Osteoblast (primary cell): Measurements from ENCODE around the gene SSRP1. TPM values are rescaled to one million over a fixed set of nuclear protein-coding genes. Genes with fewer than 3 reads are reported as not detected.

Experiments used
- DNase-seq: peaks from one replicate; pipeline ENCODE4 v3.0.0; 2011; ENCODE audit warnings: low spot score, mixed read lengths; ENCODE audit not compliant: insufficient read length; ENCODE audit errors: missing footprints
- H2AFZ ChIP-seq: 2 replicates; pipeline ENCODE4 v1.6.0; 2011; ENCODE audit warnings: mild to moderate bottlenecking, low read length
- H3K27ac ChIP-seq: 2 replicates; pipeline ENCODE4 v1.5.1; 2011; ENCODE audit warnings: mild to moderate bottlenecking, low read depth, low read length, moderate library complexity
- H3K27me3 ChIP-seq: 2 replicates; pipeline ENCODE4 v1.6.0; 2012; ENCODE audit warnings: mild to moderate bottlenecking, control low read depth, inconsistent platforms, low read length, moderate library complexity; ENCODE audit not compliant: insufficient read depth
- H3K36me3 ChIP-seq: 2 replicates; pipeline ENCODE4 v1.5.1; 2011; ENCODE audit warnings: mild to moderate bottlenecking, low read length, control low read depth, moderate library complexity; ENCODE audit not compliant: insufficient read depth
- H3K4me1 ChIP-seq: 2 replicates; pipeline ENCODE4 v1.5.1; 2011; ENCODE audit warnings: mild to moderate bottlenecking, low read length, control low read depth, moderate library complexity; ENCODE audit not compliant: insufficient read depth
- H3K4me2 ChIP-seq: 2 replicates; pipeline ENCODE4 v1.6.0; 2011; ENCODE audit warnings: mild to moderate bottlenecking, low read length; ENCODE audit not compliant: insufficient read depth
- H3K4me3 ChIP-seq: fragments of 200-600 bp; sonication (generic); 3 replicates; pipeline ENCODE4 v1.5.1; 2012; ENCODE audit warnings: mild to moderate bottlenecking, low read length, inconsistent platforms; ENCODE audit not compliant: insufficient read depth
- H3K79me2 ChIP-seq: 2 replicates; pipeline ENCODE4 v1.6.0; 2012; ENCODE audit warnings: mild to moderate bottlenecking, low read length, control low read depth, inconsistent platforms; ENCODE audit not compliant: insufficient read depth
- H3K9me3 ChIP-seq: 2 replicates; pipeline ENCODE4 v1.5.1; 2011; ENCODE audit warnings: low read depth, low read length, control low read depth
- H4K20me1 ChIP-seq: 2 replicates; pipeline ENCODE4 v1.6.0; 2012; ENCODE audit warnings: mild to moderate bottlenecking, low read length, control low read depth; ENCODE audit not compliant: insufficient read depth
- CTCF ChIP-seq: IDR thresholded peaks from 2 replicates; pipeline ENCODE4 v1.5.1; 2011; ENCODE audit warnings: mild to moderate bottlenecking, low read depth, low read length, moderate library complexity; ENCODE audit errors: extremely low read depth
- total RNA-seq: library from RNA; depleted of rRNA; stranded (reverse); fragments of >200 nt; gene quantifications from 2 replicates; pipeline ENCODE4 v1.2.3, GENCODE V29; 2012

Gene SSRP1
- total RNA-seq = 55.4 and 58.0 TPM in 2 replicates

- DNase-seq = peak; percentile 97
- peaks cover 18% of the 10 kb centered on the region for H3K4me1 ChIP-seq
- no peak for TF ChIP-seq CTCF
- H3K4me2 ChIP-seq = peak within 1 kb of the TSS; percentile 90
- no peaks in the 10 kb centered on the region for H3K9me3 ChIP-seq
- H4K20me1 ChIP-seq = no peaks in the 10 kb centered on the region
- H3K4me3 ChIP-seq = peak within 1 kb of the TSS; percentile 80
- H3K27me3 ChIP-seq = peaks cover 18% of the 10 kb centered on the region
- peaks cover 40% of the 10 kb centered on the region for H3K79me2 ChIP-seq
- H3K27ac ChIP-seq = peak within 1 kb of the TSS; percentile 82
- H3K36me3 ChIP-seq = peaks cover 35% of the 10 kb centered on the region
- H2AFZ ChIP-seq = peak within 1 kb of the TSS; percentile 94
Observed at GRCh38 chr11:57335343-57336110, at the start of gene SSRP1. Gene SSRP1, minus strand, starts transcription at chr11:57335892. Its CDS starts 771 bp downstream, at chr11:57335121.

GRCh38 chr11:57380975-57381374 is 45.3 kb upstream of the SSRP1 start, which contains the start of gene PRG3:
Gene PRG3, minus strand, starts transcription at chr11:57381150. Its CDS starts 442 bp downstream, at chr11:57380708.
- no peak within 1 kb of the TSS for H3K4me2 ChIP-seq
- no peaks in the 10 kb centered on the region for H3K9me3 ChIP-seq
- H3K36me3 ChIP-seq = no peaks in the 10 kb centered on the region
- H4K20me1 ChIP-seq = no peaks in the 10 kb centered on the region
- H3K79me2 ChIP-seq = no peaks in the 10 kb centered on the region
- H2AFZ ChIP-seq = no peak within 1 kb of the TSS
- no peak for DNase-seq
- TF ChIP-seq CTCF = no peak
- no peak within 1 kb of the TSS for H3K4me3 ChIP-seq
- H3K27me3 ChIP-seq = peaks cover 6% of the 10 kb centered on the region
- H3K4me1 ChIP-seq = no peaks in the 10 kb centered on the region
- H3K27ac ChIP-seq = no peak within 1 kb of the TSS

- Histone ChIP-seq H2AFZ (no peak overlapping the region), H3K79me2 (no peaks in the 10 kb centered on the region), H4K20me1 (no peaks in the 10 kb centered on the region), H3K4me1 (no peaks in the 10 kb centered on the region), H3K4me2 (no peak overlapping the region), H3K9me3 (no peaks in the 10 kb centered on the region), H3K36me3 (no peaks in the 10 kb centered on the region), H3K27ac (no peak overlapping the region), H3K27me3 (no peaks in the 10 kb centered on the region), H3K4me3 (no peak overlapping the region)
- no peak for TF ChIP-seq CTCF
- no peak for DNase-seq
Observed at GRCh38 chr11:57379732-57380131, 44.0 kb upstream of the SSRP1 start.

GRCh38 chr11:57378186-57378585 is 42.5 kb upstream of the SSRP1 start:
- Histone ChIP-seq H3K36me3 (no peaks in the 10 kb centered on the region), H3K27ac (no peak overlapping the region), H3K4me3 (no peak overlapping the region), H3K4me1 (no peaks in the 10 kb centered on the region), H3K27me3 (no peaks in the 10 kb centered on the region), H2AFZ (no peak overlapping the region), H3K4me2 (no peak overlapping the region), H3K9me3 (no peaks in the 10 kb centered on the region), H3K79me2 (no peaks in the 10 kb centered on the region), H4K20me1 (no peaks in the 10 kb centered on the region)
- no peak for TF ChIP-seq CTCF
- DNase-seq = no peak
